Suppressor macrophage treated with lipopolysaccharide for 1 hour (primary cell): Measurements from ENCODE around the gene STON2.
"Not testable (repeated sequence)": the region's sequence is repeated elsewhere in the genome, so short reads cannot be mapped to it uniquely, and the experiment has no call there.

Source experiments
- DNase-seq, 3 donors: peaks; one replicate each; pipeline ENCODE4 v3.0.0-alpha.2; 2020 to 2022

The STON2 gene

DNA sequence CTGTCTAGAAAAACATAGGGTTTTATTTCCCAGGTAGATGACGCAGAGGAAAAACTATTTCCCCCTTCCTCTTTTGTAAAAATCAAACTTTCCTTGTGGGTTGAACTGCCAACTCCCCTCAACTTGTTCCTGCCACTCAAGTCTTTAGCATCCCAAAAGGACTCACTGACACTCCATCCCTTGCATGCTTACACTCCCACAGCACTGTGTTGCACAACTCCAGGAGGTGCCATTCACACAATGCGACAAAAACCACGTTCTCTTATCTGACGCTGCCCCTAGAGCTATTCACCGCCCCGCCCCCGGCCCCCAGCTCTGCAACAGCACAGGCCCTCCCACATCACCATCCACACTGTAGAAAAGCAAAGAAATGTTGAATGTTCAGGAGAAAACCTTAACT lies 16.9 kb upstream of the STON2 start:
- no peak for DNase-seq

GRCh38 chr14:81416194-81416952 lies 16.2 kb upstream of the STON2 start:
- DNase-seq, result peak; percentile 84 to 97 (median 95)

- DNase-seq, result no peak
Observed at GRCh38 chr14:81415781-81416180, 15.7 kb upstream of the STON2 start.

DNA sequence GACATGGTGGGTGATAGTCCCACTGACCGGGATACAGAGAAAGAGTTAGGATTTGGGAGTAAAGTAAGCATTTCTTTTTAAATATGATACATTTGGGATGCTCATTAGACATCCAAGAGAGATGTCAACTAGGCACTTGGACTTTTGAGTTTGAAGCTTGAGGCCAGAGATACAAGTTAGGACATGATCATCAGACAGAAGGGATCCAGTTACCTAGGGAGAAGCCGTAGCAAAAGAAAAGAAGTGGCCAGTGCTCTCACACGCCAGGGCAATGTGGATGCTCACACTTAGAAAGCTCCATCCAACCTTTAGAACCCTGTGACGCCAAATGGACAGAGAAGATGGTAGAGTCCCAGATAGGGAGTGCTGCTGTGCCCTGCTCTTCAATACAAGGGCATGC lies 14.0 kb upstream of the STON2 start:
- DNase-seq, result no peak

DNA sequence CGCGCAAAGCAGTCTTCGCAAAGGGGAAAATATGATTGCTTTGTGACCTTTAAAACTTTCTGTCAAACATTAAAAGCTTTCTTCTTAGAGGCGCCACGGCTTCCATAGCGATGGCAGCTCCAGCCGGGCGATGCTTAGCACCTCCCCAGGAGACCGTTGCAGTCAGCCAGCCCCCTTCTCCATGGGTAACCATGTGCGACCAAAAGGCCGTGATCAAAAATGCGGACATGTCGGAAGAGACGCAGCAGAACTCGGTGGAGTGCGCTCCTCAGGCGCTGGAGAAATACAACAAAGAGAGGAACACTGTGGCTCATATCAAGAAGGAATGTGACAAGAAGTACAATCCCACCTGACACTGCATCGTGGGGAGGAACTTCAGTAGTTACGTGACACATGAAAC lies 12.7 kb upstream of the STON2 start:
- no peak for DNase-seq

DNA sequence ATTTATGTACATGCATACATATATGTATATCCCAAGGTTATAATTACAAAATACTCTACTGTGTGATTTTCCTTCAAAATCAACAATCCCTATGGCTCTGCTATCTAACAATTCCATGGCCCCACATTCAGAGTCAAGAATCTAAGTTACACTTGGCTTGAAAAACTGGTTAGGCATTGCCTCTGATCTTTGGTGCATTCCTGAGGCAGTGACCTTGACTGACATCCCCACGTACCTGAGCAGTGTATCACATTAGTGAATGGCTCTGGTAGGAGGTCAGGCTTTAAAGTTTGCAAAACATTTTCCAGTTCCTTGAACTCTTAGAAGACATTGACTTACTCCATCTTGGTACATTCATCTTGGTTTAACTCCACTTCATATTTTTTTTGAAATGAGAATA lies 8.5 kb upstream of the STON2 start:
- no peak for DNase-seq

DNA sequence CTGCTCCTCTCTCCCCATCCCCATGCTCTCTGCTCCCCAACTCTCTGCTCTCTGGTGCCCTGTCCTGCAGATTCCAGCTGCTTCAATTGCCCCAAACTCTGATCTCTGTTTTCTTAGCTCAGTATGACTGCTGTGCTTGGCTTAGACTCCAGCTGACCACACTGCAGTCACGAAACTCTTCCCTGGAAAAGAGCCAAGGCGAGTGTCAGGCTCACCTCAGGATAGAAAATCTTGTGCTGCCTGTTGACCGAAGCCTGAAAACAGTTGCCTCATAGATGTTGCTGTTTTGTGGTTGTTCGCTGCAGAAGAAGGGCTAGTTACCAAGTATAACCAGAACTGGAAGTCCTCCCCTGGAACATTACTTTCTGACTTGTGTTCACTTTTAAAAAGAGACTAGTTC lies 6.7 kb upstream of the STON2 start:
- DNase-seq, result no peak

- DNase-seq, result peak; percentile 60 to 79 (median 72)
Observed at GRCh38 chr14:81402123-81402495, 2.0 kb upstream of the STON2 start.

DNA sequence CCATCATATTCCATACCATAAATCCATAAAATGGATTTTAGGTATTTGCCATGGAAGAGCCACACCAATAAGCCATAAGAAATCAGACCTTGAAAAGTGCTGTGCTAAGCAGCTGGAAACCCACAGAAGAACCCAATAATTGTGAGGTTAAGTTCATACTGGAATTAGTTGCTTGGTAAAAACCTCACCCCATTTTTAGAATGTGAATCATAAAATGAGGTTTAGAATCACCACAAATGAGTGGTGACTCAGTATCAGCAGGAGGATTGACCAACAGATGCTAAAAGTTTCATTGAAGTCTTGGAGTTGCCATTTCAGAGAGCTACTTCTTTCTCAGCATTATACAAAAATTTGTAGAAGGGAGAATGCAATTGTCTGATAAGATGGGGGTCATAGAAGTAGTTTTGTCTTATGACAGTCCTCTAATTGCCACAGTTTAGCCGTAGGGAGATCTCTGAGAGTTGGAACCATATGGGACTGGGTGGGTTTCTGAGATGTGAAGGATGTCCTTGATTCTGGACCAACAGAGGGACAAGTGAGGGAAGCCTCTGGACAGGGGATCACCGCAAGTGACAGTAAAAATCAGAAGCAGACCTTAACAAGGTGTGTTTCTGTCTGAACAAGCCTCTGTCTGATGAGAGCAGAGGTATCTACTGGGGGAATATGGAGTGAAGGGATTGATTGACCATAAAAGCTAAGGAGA lies 1.4 kb upstream of the STON2 start:
- DNase-seq, result peak; percentile 82 to 97 (median 97)

- peak; percentile 79 to 91 (median 90) for DNase-seq
Observed at GRCh38 chr14:81400852-81401251, 728 bp upstream of the STON2 start.

- DNase-seq, result no peak
Observed at GRCh38 chr14:81398196-81398891, 1.8 kb downstream of the STON2 start.

DNA sequence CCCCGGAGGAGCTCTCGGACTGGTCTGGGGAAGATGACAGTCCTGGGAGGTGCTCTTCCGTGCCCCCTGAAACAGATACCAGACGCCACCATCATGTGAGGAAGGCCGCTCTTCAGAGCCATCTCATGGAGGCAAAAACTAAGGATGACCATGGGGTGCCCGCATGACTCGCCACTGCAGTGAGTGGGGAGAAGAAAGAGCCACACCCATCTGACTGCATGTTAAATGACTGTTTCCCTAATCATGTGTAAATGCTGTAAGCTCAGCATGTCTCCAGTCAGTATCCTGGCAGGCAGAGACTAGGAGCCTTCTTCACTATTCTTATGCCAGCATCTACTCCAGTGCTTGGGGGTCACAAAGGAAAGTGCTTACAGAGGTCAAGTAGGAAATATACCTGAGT lies 4.0 kb downstream of the STON2 start:
- peak; percentile 63 to 73 (median 73) for DNase-seq

DNA sequence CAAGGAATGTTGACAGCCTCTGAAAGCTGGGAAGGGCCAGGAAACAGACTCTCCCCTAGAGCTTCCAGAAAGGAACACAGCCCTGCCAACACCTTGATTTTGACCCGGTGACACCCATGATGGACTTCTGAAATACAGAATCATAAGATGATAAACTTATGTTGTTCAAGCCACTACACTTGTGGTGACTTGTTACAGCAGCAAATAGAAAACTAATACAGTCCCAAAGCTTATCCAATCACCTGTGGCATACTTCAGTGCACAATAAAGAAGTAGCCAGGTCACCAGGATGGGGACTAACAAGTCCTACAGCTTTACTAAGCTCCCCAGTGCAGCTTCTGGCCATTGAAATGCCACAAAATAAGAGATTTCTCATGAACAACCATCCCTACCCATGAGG lies 5.4 kb downstream of the STON2 start:
- DNase-seq, result no peak

DNA sequence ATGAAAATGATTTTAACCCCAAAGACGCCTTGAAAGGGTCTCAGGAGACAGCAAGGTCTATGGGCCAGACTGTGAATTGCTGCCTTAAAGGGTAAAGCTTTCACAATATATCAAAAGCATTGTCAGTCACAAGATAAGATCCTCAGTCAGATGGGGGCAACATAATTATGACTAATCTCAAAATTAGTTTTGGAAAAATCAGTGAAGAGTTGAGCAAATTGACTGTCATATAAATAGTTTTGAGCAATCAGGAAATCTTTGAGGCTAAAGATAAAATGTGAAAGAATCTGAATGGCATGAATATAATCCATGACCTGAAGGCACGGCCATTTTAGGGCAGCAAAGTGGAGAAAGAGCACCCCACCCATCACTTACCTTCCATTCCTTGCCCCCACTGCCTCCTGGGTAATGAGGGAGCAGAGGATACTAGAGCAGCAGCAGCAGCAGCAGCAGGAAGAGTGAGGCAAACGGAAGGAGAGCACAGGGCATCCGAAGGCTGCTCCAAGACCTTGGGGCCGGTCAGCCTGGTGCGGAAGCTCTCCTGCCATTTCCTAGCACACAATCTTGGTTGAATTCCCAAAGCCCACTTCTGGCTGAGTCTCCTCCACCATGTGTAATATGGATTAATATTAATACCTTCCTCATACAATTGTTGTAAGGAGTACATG lies 7.0 kb downstream of the STON2 start:
- no peak for DNase-seq

GRCh38 chr14:81392052-81392451 lies 8.1 kb downstream of the STON2 start:
- DNase-seq, result no peak

DNA sequence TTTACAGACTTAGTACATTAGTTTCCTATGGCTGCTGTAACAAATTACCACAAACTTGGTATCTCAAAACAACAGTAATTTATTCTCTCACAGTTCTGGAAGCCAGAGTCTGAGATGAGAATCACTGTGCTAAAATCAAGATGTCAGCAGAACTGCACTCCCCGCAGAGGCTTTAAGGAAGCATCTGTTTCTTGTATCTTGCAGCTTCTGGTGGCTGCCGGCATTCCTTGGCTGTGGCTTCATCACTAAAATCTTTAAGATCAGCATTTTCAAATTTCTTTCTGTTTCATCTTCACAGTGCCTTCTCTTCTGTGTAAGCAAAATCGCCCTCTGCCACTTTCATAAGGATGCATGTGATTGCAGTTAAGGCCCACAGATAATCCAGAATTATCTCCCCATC lies 9.4 kb downstream of the STON2 start:
- DNase-seq, result peak in 2 of 3 donors; percentile 8 to 13

DNA sequence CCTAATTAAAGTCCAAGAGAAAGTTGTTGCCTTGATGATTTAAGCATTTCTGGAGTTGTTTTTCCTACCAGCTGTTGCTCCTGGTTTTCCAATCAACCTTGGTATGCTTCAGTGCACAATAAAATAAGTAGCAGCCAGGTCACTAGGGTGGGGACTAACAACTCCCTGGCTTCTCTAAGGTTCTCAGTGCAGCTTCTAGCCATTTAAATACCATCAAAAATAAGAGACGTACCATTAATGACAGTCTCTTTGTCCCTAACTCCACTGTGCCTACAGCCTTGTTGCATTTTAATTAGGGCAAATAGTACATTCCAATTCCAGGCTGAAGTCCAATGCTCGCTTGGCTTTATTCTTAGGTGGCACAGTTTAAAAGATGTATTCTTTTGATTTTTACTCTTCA lies 11.8 kb downstream of the STON2 start:
- no peak for DNase-seq

DNA sequence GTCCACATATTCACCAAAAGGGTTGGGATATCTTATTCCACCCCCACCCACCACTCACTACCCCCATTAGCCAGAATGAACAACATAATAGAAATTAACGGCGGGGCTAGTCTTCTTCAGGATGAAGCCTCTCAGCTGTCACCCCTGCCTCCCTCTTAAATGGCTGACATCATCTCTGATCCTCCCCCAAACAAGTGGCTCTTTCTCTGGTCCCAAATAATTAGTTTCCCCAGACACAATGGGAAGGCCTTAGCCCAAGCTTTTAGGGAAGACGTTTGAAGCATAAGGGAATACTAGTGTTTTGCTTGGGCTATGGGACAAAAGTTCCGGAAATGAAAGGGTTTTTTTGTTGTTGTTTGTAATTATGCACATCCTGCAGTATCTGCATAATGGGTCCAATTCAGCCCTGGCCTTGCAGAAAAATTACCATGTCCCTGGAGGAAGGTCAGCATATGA lies 13.8 kb downstream of the STON2 start:
- DNase-seq, result no peak

- no peak for DNase-seq
Observed at GRCh38 chr14:81385886-81386285, 14.2 kb downstream of the STON2 start.

GRCh38 chr14:81385419-81385818 lies 14.7 kb downstream of the STON2 start:
- DNase-seq, result no peak

GRCh38 chr14:81384900-81385299 lies 15.2 kb downstream of the STON2 start:
- DNase-seq, result no peak

DNA sequence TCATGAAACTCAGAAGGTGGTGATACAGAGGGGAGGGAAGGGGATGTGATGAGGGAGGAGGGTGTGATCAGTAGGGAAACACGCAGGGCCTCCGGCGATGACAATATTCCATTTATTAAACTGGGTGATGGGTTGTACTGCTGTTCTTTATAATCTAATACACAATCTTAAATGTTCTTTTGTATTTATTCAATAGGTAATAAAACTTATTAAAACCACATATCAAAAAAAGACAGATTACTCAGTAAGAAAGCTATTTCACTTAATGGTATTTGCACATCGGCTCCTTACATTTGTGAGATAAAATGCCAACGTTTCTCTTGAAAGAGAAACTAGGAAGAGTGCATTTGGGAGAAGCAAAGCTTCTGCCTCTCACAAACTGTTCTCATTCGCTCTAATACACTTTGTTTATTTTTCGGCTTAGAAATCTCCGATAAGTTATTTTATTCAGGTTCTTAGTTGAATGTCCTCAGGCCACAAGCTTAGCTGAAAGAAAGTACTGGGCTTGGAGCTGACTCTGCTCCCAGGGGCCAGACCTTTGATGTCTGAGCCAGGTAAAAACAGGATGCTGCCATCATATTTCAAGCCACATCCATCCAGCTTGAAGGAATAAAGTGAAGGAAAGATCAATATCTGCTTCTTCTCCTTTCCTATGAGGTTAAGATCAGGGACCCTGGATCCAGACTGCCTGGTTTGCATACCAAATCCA lies 17.5 kb downstream of the STON2 start:
- no peak for DNase-seq

GRCh38 chr14:81380009-81380408 lies 20.1 kb downstream of the STON2 start:
- not testable (repeated sequence) for DNase-seq
